Umbilical cord (tissue), 2 donors: ENCODE results near the gene NECTIN4. TPM values are rescaled to one million over a fixed set of nuclear protein-coding genes. Genes with fewer than 3 reads are reported as not detected.

ENCODE experiments used
- DNase-seq: peaks from one replicate; pipeline ENCODE4 v3.0.0-alpha.2; 2015; ENCODE audit warnings: low spot score
- total RNA-seq: library from RNA; depleted of rRNA; stranded (reverse); fragments of >200 nt; gene quantifications from one replicate; pipeline ENCODE4 v1.2.3, GENCODE V29; 2014; ENCODE audit warnings: low replicate concordance; ENCODE audit not compliant: insufficient read depth

The NECTIN4 gene
- total RNA-seq, 1 donor from 2014 or later, result 6.3 TPM

GRCh38 chr1:161111527-161111926, 22.2 kb upstream of the NECTIN4 start:
- no peak for DNase-seq

DNA sequence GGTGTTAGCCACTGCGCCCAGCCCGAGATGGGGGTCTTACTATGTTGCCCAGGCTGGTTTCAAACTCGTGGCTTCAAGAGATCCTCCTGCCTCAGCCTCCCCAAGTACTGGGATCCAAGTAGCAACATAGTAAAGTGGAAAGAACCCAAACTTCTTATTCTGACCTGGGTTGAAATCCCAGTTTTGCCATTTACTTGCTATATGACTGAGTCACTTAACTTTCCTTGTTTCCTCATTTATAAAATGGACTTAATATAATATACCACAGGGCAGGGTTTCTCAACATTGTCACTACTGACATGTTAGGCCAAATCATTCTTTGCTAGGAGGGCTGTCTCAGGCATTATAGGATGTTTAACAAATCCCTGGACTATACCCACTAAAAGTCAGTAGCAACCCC, 21.8 kb upstream of the NECTIN4 start:
- no peak for DNase-seq

DNA sequence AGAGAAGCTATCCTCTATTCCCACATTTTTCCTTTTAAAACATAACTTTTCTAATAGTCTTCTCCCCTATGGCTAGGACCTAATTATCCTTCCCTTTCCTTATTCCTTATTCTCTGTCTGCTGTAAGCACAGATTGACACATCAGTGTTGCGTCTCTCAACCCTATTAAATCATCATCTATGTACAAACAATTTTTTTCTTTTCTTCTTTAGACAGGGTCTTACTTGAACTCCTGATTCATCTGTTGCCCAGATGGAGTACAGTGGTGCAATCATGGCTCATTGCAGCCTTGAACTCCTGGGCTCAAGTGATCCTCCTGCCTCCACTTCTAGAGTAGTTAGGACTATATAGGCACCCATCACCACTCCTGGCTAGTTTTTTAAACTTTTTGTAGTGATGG, 17.1 kb upstream of the NECTIN4 start:
- no peak for DNase-seq

GRCh38 chr1:161100556-161100955, 11.2 kb upstream of the NECTIN4 start:
- DNase-seq, result no peak

DNA sequence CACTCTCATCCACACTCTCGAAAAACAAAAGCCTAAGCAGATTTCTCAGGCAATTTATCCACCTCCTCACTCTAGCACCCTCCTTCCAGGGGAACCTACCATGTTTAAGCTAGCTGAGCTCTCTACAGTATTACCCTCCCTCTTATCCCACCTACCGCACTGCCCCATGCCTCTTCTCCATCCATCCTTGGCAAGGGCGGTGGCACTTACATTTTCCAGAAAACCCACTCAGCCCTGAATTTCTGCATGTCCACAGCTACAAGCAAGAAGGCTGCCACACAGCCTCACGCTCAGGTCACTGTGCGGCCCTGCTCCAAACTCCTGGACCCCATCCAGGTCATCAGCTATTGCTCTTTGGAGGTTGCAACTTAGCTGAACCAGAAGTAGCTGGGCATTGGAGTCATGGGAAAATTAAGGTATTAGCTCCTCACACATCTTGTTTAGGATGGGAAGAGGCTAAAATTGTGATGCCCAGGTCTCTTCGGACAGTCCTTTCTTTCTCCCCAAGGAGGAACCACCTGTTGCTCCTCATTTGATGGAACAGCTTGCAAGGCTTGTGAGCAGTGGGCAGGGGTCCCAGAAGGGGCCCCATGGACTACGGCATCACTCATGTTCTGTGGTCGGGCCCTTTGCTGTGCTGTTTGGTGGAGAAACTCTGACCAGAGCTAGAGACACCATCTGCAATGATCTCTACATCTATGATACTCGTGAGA, 9.9 kb upstream of the NECTIN4 start:
- DNase-seq, result no peak

DNA sequence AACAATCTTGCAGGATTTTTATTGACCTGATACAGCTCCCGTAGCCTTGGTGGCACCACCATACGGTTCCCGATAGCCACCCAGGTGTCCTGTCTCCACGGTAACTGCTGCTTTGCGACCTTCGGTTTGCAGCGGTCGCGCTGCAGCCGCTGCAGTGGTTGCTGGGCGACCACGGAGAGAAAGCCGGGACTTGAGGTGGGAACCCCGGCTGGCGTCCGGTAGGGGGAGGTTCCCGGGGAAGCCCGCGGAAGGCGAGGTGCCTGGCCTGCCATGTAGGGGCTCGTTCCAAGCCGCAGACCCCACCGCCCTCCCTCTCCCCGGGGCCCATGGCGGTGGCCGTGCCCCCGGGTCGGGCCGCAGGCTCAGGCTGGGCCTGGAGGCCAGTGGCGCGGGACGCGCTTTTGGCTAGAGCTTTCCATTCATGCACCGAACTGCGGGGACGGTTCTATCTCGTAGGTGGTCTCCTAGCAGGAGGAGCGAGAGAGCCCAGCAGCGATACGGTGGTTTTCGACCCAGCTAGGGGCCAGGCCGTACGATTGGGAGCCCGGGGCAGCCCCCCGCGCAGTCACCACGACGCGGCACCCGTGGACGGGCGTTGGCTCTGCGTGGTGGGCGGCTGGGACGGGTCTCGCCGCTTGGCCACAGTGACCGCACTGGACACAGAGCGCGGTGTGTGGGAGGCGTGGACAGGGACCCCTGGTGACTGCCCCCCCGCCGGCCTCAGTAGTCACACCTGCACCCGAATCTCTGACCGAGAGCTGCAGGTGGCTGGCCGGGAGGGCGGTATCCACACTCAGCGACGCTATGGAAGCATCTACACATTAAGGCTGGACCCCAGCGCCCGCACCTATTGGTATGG, 9.1 kb upstream of the NECTIN4 start, which contains the start of gene KLHDC9:
Gene KLHDC9 (plus strand): TSS at position 152 of the 859 bp plus-strand sequence. CDS start 175 bp downstream, at position 327.
- peak; percentile 83 for DNase-seq

- DNase-seq, result peak; percentile 94
Measured at GRCh38 chr1:161096530-161096929, 7.2 kb upstream of the NECTIN4 start.

DNA sequence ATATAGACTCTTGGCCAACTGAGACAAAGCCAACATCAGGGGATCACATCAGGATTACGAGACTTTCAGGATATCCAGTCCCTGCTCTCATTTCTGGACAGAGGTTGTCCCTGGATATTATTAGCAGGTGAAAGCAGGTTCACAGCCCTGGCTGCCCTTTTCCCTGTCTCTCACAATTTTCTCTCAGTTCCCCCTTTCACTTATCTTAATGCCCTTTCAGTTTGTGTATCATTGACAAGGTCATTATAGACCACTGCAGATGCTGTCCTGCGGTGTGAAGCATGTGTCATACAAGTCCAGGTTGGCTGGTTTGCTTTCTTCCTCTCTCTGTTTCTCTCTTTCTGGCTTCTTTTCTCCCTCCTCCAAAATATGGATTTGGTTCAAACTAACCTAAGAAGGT, 6.7 kb upstream of the NECTIN4 start:
- no peak for DNase-seq

DNA sequence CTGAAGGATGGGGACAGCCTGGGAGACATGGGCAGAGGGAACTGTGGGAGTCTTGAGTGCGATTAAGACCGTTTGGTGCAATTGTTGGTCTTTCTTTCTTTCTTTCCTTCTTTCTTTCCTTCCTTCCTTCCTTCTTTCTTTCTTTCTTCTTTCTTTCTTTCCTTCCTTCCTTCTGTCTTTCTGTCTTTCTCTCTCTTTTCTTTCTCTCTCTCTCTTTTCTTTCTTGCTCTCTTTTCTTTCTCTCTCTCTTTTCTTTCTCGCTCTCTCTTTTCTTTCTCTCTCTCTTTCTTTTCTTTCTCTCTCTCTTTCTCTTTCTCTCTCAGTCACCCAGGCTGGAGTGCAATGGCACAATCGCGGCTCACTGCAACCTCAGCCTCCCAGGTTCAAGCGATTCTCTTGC, 5.9 kb upstream of the NECTIN4 start:
- DNase-seq, result no peak

DNA sequence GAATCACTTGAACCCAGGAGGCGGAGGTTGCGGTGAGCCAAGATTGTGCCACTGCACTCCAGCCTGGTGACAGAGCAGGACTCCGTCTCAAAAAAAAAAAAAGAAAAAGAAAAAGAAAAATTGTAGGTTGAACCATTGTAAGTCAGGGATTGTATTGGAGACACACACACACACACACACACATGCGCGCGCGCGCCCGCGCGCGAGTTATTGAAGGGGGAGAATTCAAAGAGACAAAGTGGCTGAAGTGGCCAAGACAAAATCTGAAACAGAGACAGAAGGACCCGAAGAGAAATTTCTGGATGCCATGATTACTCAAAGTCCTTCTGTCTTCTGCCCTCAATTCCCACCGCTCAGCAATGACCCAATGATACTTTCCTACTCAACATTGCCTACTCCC, 5.1 kb upstream of the NECTIN4 start:
- DNase-seq, result no peak

GRCh38 chr1:161092621-161093028, 3.3 kb upstream of the NECTIN4 start:
- DNase-seq, result peak; percentile 71

GRCh38 chr1:161091796-161092507, 2.6 kb upstream of the NECTIN4 start:
- no peak for DNase-seq

DNA sequence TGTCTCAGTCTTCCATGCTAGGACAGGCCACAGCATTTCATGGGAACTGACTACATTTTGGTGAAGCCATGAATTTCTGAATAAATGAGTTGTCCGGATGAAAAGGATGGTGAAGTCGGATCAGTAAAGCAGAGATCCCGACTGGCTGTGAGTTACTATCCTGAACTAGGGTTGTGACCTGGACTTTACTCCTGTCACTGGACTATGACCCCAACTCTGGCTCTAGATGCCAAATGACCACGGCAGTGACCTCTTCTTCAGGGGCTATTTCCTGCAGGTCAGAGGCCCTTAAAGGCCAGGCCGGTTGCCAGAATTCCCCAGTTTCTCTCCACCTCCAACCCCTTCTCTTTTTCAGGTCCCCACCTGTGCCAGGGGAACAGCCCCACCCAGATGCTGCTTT, 1.7 kb upstream of the NECTIN4 start:
- no peak for DNase-seq

DNA sequence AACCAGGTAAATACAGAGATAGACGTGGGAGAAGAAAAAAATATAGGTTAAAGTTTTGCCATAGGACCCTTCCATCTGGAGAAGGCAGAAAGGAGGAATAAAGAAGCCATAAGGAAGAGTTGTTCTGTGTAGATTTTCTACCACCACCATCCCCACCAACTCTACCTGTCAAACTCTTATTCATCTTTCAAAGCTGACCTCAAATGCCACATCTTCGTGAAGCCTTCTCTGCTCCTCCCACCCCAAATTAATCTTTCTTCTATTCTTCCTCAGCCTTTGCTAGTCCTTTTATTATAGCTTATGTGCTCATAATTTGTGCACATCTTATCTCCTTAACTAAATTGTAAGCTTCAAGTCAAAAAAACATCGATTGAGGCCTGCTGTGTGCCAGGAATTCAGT, 1.3 kb upstream of the NECTIN4 start:
- no peak for DNase-seq

GRCh38 chr1:161089938-161090337, 580 bp upstream of the NECTIN4 start:
- no peak for DNase-seq

- no peak for DNase-seq
Measured at GRCh38 chr1:161088587-161089110, 709 bp downstream of the NECTIN4 start.

DNA sequence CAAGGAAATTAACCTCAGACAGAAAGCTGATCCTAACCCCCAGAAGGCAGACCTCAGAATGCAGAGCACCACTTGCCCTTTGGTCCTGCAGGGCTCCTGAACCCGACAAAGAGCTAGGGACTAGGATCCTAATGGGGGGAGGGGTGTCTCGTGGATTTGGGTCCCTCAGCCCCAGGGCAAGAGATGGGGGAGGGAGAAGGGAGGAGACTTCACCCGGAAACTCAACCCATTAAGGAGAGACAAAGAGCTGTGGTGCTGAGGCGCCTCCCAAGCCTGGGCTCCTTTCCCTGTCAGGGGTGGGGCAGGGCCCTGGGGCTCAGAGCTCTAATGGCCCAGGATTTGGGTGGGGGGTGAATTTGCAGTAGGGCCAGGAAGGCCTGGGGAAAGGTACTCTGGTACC, 2.9 kb downstream of the NECTIN4 start:
- no peak for DNase-seq

- DNase-seq, result peak; percentile 92
Measured at GRCh38 chr1:161085165-161085564, 4.2 kb downstream of the NECTIN4 start.

DNA sequence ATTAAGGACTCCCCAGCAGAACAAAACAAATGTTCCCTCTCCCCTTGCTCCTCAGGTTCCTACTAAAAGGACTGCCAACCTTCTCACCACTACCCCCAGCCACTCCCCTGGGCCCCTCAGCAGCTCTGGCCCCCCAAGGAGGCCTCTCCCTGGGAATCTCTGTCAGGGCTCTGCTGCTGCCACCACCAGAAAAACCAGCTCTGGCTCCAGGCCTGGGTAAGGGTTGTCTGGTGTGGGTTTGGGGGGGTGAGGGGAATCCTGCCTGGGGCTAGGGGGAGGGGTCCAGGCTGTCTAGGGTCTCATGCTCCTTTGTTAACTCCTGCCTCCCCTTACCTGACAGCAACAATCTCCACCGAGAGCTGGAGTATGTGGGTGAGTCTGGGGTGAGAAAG, 4.8 kb downstream of the NECTIN4 start:
- peak; percentile 75 for DNase-seq

DNA sequence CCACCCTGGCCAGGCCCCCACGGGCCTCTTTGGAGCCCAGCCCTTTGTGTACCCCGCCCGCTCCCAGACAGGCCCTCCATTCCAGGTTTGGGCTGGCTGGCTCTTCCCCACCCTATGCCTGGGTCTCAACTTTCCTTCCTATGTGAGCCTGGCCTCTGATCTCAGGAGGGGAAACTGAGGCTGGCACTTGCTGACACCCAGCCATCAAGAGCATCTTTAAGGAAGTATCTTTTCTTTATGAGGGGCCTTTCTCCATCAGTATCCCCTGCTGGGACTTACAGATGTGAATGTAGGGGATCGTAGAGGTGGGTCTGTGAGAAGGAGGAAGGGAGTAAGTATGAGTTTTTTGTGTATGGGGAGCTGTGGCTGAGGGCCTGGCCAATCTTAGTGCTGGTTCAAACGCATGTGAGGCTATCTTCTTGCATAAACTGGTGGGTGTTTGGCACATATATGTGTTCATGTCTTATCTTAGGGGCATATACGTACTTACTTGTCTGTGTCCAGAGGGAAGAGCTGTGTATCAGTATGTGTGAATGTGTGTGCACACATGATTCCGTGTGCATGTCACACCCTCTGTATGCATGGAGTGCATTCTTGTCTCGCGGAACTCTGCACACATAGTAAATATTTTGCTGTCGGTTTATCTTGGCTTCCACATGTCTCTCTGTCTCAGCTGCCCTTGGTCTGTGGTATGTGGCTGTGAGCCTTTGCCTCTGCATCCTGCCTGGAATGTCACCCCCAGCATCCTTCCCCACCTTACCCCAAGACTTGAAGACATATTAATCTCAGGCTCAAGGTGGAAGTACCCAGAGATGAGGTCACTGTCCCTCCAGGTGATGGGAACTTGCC, 5.4 kb downstream of the NECTIN4 start:
- peak; percentile 54 for DNase-seq
